GM12878 (cell line): ENCODE results near the gene ZNF628.
"Not testable (repeated sequence)": the region's sequence is repeated elsewhere in the genome, so short reads cannot be mapped to it uniquely, and the experiment has no call there.

Experiments used
- CTCF ChIP-seq, 3 experiments: IDR thresholded peaks in 2 of 3; conservative IDR thresholded peaks in 1 of 3; 2 replicates each; pipeline ENCODE4 v1.5.1; 2011; ENCODE audit warnings: low read depth in 3 of 3, low read length in 3 of 3, mild to moderate bottlenecking in 3 of 3, control low read depth in 2 of 3, moderate library complexity in 2 of 3, inconsistent platforms in 1 of 3, mixed read lengths in 1 of 3; ENCODE audit not compliant: control insufficient read depth in 2 of 3, insufficient read depth in 1 of 3; ENCODE audit errors: extremely low read depth in 1 of 3
- GABPA ChIP-seq: IDR thresholded peaks from 2 replicates; pipeline ENCODE4 v1.6.1; 2014; ENCODE audit warnings: antibody characterized with exemption, low read depth, mild to moderate bottlenecking, inconsistent platforms
- JUND ChIP-seq: IDR thresholded peaks from 2 replicates; pipeline ENCODE4 v1.6.1; 2012; ENCODE audit warnings: low read depth, mild to moderate bottlenecking, low read length, improper control_type of control experiment, moderate library complexity

DNA sequence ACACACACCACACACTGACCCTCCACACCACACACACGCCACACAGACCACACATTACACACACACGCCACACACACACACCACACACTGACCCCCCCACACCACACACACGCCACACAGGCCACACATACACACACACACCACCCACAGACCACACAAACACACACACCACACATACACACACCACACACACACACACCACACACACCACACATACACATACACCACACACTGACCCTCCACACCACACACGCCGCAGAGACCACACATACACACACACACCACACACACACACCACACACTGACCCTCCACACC is 28.3 kb upstream of the ZNF628 start:
- TF ChIP-seq JUND; CTCF (IDR thresholded peaks at IDR 0.05 in 2 of 3, conservative IDR thresholded peaks at IDR 0.05 in 1 of 3; ENCODE audit: control insufficient read depth in 2 of 3, extremely low read depth in 1 of 3, insufficient read depth in 1 of 3, low read depth in 3 of 3, low read length in 3 of 3); GABPA: not testable (repeated sequence)
